Astrocyte of the hippocampus (primary cell): Measurements from ENCODE around the gene PROZ.
A peak's percentile ranks its signal among the peaks of the same experiment; 100 is the strongest.

Experiments
- DNase-seq: peaks from one replicate; pipeline ENCODE4 v3.0.0; 2011; ENCODE audit warnings: low read depth, low spot score

The PROZ gene

DNA sequence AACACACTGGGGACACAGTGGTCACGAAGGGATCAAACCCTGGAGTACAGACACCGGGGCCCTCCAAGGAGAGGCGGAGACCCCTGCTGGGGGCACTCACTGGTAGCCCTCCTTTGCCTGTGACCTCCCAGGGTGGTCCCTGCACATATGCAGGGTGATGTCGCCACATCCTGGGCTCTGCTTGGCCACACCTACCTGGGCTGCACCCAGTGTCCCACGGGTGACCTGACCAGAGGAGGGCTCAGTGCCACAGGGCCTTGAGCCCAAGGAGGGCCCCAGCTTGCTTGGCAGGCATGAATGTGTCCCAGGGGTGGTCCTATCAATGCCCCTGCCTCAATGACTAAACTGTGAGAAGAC is 45.9 kb downstream of the PROZ start:
- DNase-seq, result no peak

DNA sequence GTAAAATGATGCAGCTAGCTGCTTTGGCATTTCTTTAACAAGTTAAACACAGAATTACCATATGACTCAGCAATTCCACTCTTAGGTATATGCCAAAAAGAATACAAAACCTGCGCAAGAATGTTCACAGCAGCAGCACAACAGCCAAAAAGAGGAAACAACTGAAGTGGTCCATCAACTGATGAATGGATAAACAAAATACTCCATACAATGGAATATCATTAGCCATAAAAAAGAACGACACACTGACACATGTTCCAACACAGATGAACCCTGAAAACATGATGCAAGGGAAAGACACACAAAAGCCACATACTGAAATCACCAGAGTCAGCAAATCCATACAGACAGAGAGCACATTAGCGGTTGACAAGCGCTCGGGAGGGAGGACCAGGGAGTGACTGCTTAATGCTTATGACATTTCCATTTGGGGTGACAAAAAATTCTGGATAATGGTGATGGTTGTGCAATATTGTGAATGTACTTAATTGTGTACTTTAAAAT is 47.0 kb downstream of the PROZ start:
- peak; percentile 77 for DNase-seq

DNA sequence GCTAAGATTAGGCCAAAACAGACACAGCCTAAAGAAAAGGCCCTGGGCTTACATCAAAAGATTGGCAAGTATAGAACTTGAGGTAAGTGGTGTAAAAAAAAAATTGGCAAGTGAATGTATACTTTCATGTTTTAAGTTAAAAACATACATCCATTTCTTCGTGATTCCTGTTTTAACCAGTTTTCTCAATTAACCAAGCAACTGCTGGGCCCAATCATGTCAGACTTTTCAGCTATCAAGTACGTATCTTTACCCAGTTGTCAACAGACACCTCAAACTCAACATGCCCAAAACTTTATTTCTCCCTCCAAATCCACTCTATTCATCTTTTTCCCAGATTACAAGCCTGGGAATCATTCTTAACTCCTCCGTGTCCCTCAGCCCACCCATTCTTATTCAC is 49.0 kb downstream of the PROZ start:
- no peak for DNase-seq

DNA sequence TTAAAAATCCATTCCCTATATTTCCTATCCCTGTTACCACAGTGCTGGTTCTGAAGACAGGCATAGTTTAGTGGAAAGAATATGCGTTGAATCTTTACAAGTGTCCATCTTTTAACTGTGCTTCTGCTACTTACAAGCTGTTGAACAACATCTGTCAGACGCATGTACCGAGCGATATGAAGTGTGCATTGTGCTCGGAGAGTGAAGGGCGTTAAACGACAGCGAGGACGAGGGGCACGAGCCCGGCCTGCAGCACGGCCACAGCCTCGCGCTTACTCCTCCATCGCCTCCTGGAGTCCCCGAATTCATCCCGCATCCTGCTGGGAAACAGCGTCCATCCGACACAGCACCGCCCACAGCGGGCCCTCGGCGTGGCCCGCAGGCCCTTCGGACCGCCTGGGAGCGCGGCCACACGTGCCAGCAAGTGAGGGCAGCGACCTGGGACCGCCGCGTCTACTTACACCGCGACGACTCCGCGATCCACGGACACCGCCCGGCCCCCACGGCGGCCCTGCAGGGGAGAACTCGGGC is 49.5 kb downstream of the PROZ start:
- DNase-seq, result peak; percentile 71

DNA sequence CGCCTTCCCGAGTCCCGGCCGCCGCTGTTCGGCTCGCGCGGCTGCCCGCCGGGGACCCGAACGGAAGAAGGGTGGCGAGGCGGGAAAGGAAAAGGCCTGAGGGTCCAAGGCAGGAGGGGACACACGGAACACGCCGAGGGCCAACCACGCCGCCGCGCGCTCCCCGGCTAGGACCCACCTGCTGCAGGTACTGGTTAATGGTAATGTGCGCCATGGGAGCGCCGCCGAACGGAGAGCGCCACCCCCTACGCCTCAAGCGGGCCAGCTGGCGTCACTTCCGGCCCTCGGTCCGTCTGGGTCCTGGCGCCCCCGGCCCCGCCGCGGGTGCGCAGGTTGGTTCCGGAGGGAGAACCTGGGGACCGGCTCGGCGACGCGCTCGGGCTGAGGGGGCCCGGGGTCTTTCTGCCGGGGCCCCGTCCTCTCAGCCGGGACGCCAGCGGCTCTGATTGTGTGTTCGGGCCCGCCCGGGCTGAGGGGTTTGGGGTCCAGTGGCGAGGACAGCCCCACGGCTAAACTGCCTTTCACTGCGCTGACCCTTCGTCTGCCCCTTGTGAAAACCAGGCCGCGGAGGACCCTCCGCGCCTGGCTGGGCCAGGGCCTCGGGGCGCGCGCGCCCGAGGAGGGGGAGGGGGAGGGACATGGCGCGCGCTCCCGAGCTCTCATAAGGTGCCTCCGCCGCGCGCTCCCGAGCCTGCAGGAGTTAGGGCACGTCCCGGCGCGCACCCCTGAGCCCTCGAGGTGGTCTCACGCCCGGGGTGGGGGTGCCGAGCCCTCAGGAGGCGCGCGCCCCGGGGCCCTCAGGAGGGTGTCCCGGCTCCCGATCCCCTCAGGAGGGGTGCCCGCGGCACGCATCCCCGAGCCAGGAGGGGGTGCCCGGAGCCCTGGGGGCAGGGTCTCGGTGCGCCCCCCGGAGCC is 50.2 kb downstream of the PROZ start, which contains the start of gene PCID2:
TSS of gene PCID2 (minus strand) at position 249 of the 915 bp plus-strand sequence. CDS start at position 214, 35 bp downstream.
- peak; percentile 97 for DNase-seq

DNA sequence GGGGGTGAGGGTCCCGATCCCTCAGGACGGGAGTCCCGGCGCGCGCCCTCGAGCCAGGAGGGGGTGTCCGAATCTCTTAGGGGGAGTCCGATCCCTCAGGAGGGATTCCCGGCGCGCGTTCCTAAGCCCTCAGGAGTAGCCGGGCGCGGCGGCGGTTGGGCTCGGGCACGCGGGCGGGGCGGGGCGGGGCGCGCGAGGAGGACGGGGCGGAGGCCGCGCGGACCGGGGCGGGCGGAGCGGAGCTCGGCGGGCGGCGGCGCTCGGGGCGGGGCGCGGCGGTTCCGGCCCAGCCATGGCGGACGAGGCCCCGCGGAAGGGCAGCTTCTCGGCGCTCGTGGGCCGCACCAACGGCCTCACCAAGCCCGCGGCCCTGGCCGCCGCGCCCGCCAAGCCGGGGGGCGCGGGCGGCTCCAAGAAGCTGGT is 50.9 kb downstream of the PROZ start, which contains the start of gene CUL4A:
TSS of gene CUL4A (plus strand) at position 278 of the 423 bp plus-strand sequence. CDS start at position 293, 15 bp downstream.
- peak; percentile 93 for DNase-seq

DNA sequence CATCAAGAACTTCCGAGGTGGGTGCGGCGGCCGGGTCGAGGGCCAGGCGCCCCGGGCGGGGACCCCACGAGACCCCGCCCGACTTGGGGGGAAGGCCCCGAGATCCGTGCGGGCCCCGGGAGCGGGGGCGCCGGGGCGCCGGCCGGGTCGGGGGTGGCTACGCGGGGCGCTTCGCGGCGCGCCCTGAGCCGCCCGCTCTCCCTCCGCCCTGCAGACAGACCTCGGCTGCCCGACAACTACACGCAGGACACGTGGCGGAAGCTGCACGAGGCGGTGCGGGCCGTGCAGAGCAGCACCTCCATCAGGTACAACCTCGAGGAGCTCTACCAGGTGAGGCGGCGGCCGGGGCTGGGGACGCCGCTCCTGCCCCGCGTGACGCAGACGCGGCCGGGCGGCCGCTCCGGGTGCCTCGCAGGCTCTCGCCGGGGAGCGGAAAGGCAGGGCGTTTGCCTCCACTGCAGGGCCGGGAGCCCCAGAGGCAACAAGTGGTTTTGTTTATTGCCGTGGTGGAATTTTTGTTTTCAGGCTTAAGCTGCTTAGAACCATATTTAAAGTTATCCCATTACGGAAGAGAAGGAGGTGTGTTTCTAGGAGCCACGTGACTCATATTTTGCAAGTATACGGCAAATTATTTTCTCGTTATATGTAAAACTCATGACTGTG is 51.4 kb downstream of the PROZ start:
- peak; percentile 66 for DNase-seq

DNA sequence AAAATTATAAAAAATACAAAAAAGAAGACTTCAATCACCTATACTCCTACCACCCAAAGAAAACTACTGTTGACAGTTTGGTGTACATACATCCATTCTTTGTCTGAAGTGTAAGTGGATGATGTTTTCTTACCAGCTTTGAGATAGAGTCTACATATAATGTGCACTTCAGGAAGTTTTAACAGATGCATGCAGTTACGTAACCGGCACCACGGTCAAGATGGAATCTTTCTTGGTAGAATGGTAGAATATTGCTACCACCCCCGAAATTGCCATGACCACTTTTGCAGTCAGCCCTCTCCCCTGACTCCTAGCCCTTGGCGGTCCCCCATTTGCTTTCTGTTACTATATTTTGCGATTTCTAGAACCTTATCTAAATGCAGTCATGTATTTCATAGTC is 52.4 kb downstream of the PROZ start:
- no peak for DNase-seq

DNA sequence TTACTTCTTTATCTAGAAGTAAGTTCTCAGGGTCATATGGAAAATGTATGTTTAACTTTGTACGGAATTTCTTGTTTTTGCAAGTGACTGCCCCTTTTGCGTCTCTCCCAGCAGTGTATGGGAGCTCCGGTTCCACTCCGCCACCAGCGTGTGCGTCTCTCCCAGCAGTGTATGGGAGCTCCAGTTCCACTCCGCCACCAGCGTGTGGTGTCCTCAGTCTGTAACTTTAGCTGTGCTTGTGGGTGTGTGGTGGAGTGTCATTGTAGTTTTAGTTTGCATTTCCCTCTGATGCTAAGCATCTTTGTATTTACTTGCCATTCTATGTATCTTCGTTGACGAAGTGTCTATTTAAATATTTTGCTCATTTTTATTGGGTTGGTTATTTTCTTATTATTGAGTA is 53.3 kb downstream of the PROZ start:
- DNase-seq, result peak; percentile 10

DNA sequence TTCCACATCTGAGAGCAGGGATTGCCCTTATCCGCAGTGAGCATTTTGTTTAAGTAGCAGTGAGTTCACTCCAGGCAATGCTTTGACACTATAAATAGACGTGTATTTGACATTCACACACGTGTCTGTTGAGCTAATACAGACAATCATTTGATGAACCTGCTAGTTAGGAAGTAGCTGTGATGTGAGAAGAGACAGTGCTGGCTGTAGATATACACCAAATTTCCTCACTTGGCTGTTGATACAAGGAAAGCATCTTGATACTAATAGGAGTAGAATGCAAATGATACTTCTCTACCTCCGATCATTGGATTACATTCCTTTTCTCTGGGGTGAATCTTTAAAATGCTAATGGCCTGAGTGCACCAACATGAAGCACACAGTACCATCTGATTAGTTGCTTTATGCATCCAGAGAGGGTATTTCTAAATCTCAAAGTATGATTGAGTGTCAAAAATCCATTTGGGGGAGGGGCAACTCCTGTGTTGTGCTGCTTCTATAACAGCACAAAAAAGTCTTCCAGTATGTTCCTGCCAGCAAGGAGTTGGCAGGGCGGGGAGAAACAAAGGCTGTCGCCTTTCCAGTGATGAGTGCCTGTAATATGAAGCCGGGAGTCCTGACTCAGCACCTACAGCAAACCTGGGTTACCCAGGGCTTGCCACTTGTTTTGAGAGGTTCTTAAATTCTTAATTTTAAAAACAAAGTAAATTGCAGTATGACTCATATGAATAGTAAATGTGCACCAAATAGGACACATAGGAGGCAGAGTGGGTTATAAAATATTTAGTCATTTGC is 58.0 kb downstream of the PROZ start:
- DNase-seq, result peak; percentile 87

DNA sequence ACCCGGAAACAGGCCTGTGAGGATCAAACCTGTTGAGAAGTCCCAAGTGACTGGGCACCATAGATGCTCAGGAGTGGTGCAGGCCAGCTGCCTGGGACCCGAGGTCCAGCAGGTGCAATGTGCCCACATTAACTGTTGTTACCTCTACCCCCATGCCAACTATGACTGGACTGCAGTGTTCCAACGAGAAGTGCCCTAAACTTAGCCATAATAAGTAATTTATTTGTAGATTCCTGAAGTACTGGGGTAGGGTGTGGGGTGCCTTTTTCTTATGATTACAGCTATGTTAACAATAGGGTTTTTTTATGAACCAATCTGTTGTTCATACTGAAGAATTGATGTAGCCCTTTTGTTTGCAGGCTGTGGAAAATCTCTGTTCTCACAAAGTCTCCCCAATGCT is 60.1 kb downstream of the PROZ start:
- no peak for DNase-seq

DNA sequence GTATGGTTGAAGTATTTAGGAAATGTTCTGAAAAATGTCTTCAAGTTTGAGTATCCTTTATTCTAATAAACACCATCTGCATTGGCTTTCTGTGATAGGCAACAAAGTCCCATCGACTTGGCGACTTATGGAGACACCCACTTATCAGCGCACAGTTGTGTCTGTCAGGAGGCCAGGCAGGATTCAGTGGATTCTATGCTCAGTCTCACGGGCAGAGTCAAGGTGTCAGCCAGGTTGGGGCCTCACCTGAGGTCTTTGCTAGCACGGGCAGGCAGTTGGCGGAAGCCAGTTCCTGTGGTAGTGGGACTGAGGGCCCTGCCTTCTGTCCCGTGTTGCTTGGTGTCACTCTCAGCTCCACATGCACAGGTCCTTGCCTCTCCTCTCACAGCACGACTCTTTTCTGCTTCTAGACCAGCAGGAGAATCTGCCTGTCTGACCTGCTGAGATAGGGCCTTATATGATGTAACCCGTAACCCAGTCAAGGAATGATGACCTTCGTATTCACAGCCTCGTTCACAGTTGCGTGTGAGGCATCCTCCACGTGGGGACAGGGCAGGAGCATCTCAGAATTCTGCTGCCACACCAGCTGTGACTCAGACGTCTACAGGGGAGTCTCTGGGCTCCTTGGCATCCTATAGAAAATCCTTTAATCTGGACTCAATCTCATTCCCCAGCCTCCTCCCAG is 61.0 kb downstream of the PROZ start:
- DNase-seq, result no peak

DNA sequence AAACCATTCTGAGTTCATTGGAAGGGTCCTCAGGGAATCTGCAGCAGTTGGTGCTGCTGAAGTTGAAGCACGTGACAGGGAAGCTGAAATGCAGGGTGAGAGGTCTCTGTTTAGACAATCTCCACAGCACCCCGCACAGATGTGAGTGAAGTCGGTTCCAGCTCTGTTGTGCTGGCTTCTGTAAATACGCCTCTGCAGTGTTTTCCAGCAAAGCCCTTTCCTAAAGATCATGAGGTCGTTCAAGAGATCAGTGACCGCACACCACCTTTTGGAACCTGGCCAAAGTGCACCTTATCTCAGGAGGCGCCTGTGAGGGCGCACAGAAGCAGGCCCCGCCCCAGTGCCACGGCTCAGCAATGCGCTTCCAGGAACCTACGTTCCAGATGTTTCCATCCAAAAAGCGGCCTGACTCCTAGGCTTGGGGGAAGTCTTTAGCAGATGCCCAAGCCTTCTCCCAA is 61.7 kb downstream of the PROZ start:
- no peak for DNase-seq

DNA sequence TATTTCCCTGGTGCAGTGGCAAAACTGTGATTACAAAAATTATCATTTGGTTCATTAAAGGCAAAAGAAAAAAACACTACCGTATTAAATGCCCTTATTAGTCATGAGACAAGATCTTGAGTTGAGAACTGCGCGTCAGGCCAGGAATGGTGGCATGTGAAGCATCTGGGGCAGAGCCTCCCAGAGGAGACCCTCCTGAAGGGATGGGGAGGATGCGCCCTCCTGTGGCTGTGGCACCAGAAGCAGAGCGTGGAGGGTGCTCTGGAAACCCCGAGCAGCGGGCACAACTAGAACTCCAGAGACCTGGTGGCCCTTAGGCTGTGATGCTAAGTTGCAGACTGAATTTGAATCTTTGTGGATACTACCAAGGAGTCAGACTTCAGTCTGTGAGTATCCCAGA is 62.4 kb downstream of the PROZ start:
- DNase-seq, result peak; percentile 28
